Left ventricle myocardium inferior (tissue), 1 donor: ENCODE results near the gene AP1M2. TPM values are rescaled to one million over a fixed set of nuclear protein-coding genes. Genes with fewer than 3 reads are reported as not detected.

Experiments
- DNase-seq: peaks from one replicate; pipeline ENCODE4 v3.0.0-alpha.2; 2020
- H3K27ac ChIP-seq: fragments of 200-600 bp; replicated peaks from 2 replicates; pipeline ENCODE4 v1.8.0; 2021
- H3K27me3 ChIP-seq: fragments of 200-600 bp; 2 replicates; pipeline ENCODE4 v1.8.0; 2021; ENCODE audit warnings: low read depth
- H3K36me3 ChIP-seq: fragments of 200-600 bp; 2 replicates; pipeline ENCODE4 v1.8.0; 2021
- H3K4me1 ChIP-seq: fragments of 200-600 bp; 2 replicates; pipeline ENCODE4 v1.8.0; 2021
- H3K4me3 ChIP-seq: fragments of 200-600 bp; 2 replicates; pipeline ENCODE4 v1.8.0; 2021; ENCODE audit warnings: mild to moderate bottlenecking, moderate library complexity
- H3K9me3 ChIP-seq: fragments of 200-600 bp; replicated peaks from 2 replicates; pipeline ENCODE4 v1.8.0; 2021
- intact Hi-C: fragments of 100-400 bp; cut with micrococcal nuclease; formaldehyde crosslinking; loops from one replicate; pipeline ENCODE4 v1.11.0; 2022
- total RNA-seq: library from RNA; stranded (reverse); fragmentation: NEBNext Ultra II Directional; extraction: Animal tissue kit (Norgen Biotek cat#: 25700); gene quantifications from one replicate; pipeline ENCODE4 v1.2.1, GENCODE V29; 2021
- TF ChIP-seq, protein P1 (sequence below): fragments of 200-600 bp; IDR thresholded peaks from 2 replicates; pipeline ENCODE4 v1.8.0; 2021; ENCODE audit warnings: antibody characterized with exemption, mild to moderate bottlenecking, borderline replicate concordance
- donor health status: DM: no; HTN: yes; CAD: no; lungs with severe emphysema.

AP1M2 gene
- total RNA-seq, 1 donor from 2014 or later = not detected

- H3K27ac ChIP-seq = no peak overlapping the region
- no peak for DNase-seq
- peaks cover 22% of the 10 kb centered on the region for H3K4me1 ChIP-seq
- H3K4me3 ChIP-seq = no peak overlapping the region
- TF ChIP-seq, protein P1, sequence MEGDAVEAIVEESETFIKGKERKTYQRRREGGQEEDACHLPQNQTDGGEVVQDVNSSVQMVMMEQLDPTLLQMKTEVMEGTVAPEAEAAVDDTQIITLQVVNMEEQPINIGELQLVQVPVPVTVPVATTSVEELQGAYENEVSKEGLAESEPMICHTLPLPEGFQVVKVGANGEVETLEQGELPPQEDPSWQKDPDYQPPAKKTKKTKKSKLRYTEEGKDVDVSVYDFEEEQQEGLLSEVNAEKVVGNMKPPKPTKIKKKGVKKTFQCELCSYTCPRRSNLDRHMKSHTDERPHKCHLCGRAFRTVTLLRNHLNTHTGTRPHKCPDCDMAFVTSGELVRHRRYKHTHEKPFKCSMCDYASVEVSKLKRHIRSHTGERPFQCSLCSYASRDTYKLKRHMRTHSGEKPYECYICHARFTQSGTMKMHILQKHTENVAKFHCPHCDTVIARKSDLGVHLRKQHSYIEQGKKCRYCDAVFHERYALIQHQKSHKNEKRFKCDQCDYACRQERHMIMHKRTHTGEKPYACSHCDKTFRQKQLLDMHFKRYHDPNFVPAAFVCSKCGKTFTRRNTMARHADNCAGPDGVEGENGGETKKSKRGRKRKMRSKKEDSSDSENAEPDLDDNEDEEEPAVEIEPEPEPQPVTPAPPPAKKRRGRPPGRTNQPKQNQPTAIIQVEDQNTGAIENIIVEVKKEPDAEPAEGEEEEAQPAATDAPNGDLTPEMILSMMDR = no peak
- H3K27me3 ChIP-seq = no peaks in the 10 kb centered on the region
- intact Hi-C loops = no loop called here
- no peaks in the 10 kb centered on the region for H3K9me3 ChIP-seq
- peaks cover 76% of the 10 kb centered on the region for H3K36me3 ChIP-seq
Measured at GRCh38 chr19:10548746-10549276, 38.3 kb downstream of the AP1M2 start.

DNA sequence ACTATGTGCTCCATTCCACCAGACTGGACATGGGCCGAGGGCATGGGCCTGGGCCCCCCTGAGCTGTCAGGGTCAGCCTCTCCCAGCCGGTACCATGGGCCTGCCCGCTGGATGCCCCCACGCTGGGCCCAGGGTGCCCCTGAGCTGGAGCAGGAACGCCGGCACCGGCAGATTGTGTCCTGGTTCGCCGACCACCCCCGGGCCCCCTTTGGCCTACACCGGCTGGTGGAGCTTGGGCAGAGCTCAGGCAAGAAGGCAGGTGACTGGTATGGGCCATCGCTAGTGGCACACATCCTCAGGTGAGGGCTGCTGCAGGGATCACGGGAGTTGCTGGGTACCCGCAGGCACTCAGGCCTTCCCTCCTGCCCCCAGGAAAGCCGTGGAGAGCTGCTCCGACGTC lies 40.3 kb downstream of the AP1M2 start:
- intact Hi-C loops = no loop called here

GRCh38 chr19:10544753-10545251 lies 42.3 kb downstream of the AP1M2 start:
- intact Hi-C loops = no loop called here
- Histone ChIP-seq H3K4me3 (peak overlapping the region; percentile 87), H3K9me3 (no peaks in the 10 kb centered on the region), H3K27ac (peak overlapping the region; percentile 91), H3K36me3 (peaks cover 36% of the 10 kb centered on the region), H3K27me3 (no peaks in the 10 kb centered on the region), H3K4me1 (peaks cover 30% of the 10 kb centered on the region)
- DNase-seq = no peak
- TF ChIP-seq, protein P1 = no peak

More for the DNA sequence above, 40.3 kb downstream of the AP1M2 start:
- Histone ChIP-seq H3K9me3 (no peaks in the 10 kb centered on the region), H3K4me3 (no peak overlapping the region), H3K27ac (no peak overlapping the region), H3K36me3 (peaks cover 56% of the 10 kb centered on the region), H3K27me3 (no peaks in the 10 kb centered on the region), H3K4me1 (peaks cover 30% of the 10 kb centered on the region)
- no peak for DNase-seq
- TF ChIP-seq, protein P1 = no peak

DNA sequence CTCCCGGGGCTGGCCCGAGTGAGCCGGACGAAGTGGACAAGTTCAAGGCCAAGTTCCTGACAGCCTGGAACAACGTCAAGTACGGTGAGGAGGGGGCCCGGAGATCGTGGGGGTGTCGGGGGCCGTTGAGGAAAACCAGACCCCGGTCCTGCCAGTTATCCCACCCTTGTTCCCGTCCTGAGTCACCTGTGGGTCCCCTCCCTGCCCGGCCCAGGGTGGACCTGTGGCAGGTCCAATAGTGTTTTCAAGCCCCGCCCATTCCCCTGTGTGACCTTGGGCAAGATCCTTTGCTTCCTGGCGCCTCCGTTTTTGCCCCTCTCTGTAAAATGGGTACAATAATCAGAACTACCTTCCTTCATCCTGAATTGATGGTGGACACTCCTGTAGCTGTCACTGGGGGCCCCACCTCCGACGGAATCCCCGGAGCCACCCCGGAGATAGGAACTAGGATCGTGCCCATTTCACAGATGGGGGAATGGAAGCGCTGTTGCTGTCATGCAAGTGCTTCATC lies 42.8 kb downstream of the AP1M2 start:
- H3K4me3 ChIP-seq = peak overlapping the region; percentile 87
- intact Hi-C loops = no loop called here

GRCh38 chr19:10543420-10544241 lies 43.5 kb downstream of the AP1M2 start, which contains the start of gene ATG4D:
Gene ATG4D (plus strand): TSS chr19:10543904. CDS start chr19:10544091, 187 bp downstream.
- TF ChIP-seq, protein P1 = no peak
- H3K4me1 ChIP-seq = peaks cover 30% of the 10 kb centered on the region
- intact Hi-C loops = no loop called here
- peak within 1 kb of the TSS; percentile 91 for H3K27ac ChIP-seq
- peak within 1 kb of the TSS; percentile 87 for H3K4me3 ChIP-seq
- no peaks in the 10 kb centered on the region for H3K9me3 ChIP-seq
- peaks cover 24% of the 10 kb centered on the region for H3K36me3 ChIP-seq
- H3K27me3 ChIP-seq = peaks cover 5% of the 10 kb centered on the region
- DNase-seq = peak; percentile 81

More for the DNA sequence above, 42.8 kb downstream of the AP1M2 start:
- peaks cover 31% of the 10 kb centered on the region for H3K36me3 ChIP-seq
- peaks cover under 1% of the 10 kb centered on the region for H3K27me3 ChIP-seq
- H3K27ac ChIP-seq = peak overlapping the region; percentile 91
- peak; percentile 17 for DNase-seq
- H3K9me3 ChIP-seq = no peaks in the 10 kb centered on the region
- TF ChIP-seq, protein P1 = no peak
- peaks cover 30% of the 10 kb centered on the region for H3K4me1 ChIP-seq
